Activated CD4-positive, alpha-beta T cell treated with anti-CD3 and anti-CD28 coated beads for 4 hours (primary cell): ENCODE measurements around the gene ATXN10.

ENCODE experiments used
- DNase-seq, 2 donors: peaks; one replicate each; pipeline ENCODE4 v3.0.0-alpha.2; 2020

The ATXN10 gene

DNA sequence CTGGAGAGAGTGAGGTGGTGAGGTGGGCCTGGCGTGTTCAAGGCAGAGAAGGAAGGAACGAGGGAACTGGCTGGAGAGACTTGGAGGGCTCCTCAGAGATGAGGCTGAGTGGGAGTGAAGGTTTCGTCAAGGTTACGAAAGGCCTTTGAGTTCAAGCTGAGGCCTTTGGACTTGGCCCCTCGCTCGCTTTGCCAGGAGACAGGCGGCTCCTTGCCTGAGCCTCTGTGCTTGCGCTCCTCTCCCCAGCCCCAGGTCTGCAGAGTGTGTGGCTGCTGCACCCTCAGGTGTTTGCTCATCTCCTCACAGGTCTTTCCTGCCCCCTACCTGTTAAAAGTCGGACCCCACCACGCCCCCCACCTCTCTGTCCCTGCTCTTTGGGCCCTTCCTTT, 91.6 kb downstream of the ATXN10 start:
- DNase-seq, result no peak

DNA sequence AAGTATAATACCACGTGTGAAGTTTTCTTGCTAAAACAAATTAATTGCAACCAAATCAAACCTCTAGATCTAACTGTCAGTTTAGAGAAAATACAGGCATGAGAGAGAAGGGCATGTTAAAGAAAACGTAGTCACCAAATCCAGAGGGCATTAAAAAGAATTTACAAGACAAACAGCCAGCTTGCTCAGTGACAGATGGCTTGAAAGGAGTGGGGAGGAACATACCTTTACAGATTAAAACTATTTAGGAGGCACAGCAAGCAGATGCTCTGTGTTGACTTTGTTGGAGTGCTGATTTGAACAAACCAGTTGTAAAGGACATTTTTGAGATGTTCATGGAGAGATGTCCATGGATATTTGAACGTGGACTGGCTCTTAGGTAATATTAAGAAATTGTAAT, 96.9 kb downstream of the ATXN10 start:
- DNase-seq, result no peak

DNA sequence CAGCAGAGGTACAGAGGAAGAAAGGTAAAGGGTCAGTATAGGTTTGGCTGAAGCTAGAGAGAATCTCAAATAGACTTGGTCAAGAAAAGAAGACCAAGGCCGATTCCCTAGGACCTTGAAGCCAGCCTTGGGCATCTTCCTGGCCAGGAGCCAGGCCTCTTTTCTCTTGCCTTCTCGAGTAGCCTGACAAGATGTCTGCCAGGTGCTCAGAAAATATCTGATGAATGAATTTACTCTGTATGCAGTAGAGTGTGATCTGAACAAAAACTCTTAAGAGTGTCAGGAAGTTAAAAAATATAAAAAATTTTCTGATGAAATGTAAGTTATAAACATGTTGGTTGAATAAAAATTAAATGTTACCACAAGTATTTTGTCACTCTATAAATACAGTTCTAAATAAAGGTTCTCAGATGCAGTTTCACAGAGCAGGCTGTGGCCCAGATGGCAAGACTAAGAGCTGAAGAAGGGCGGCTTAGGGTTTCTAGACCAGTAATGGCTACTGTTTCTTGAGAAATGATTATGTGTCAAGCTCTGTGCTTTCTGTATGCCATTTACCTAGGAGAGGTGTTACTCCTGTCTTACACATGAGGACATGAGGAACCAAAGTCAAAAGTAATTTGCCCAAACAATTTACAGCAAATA, 98.1 kb downstream of the ATXN10 start:
- DNase-seq, result no peak

DNA sequence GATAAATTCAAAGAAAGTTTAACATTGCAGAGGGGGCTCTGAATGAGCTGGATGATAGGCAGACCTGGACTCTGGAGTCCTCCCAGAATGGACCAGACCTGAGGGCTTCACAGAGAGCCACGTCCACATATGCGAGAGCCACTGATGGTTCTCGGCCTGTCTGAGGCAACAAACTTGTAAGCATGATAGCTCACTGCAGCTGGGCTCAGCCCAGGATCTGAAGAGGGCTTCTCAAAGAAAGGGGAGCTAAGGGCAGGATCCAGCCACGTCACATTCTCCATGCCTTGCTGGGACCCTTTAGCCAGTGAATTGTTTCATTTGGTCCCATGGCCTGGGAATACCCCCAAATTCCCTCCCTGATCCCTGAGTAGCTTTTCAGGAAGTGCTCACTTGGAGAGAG, 98.9 kb downstream of the ATXN10 start:
- no peak for DNase-seq

DNA sequence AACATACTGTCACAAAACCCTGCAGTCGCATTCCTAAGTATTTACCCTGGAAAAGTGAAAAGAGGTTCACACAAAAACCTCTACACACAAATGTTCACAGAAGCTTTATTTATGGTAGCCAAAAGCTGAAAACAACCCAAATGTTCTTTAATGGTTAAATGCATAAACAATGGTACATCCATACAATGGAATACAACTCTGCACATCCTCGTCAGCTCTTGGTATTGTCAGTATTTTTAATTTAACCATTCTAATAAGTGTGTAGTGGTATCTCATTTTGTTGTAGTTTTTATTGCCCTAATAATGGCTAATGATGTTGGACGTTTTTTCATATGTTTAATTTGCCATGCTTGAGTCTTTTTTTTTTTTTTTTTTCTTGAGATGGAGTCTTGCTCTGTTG, 99.4 kb downstream of the ATXN10 start:
- no peak for DNase-seq

DNA sequence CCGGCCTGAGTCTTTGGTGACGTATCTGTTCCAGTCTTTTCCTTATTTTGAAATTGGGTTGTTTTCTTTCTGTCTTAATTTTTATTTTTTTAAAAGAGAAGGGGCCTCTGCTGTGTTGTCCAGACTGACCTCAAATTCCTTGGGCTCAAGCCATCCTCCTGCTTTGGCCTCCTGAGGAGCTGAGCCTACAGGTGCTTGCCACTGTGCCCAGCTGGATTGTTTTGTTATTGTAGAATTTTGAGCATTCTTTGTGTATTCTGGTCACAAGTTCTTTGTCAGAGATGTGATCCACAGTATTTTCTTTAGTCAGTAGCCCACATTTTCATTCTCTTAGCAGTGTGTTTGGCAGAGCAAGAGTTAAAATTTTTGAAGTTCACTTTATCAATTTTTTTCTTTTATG, 100.1 kb downstream of the ATXN10 start:
- no peak for DNase-seq

DNA sequence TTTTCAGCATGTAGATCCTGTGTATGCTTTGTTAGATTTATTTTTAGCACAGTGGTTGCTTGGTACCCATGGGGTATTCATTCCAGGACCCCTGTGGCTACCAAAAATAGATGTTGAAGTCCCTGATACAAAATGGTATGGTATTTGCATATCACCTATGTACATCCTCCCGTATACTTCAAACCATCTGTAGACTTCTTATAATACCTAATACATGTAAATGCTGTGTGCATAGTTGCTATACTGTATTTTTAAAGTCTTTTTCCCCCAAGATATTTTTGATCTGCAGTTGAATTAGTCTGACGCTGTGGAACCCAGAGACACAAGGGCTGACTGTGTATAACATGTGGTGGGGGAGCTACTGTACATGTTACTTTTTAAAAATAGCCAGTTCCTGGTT, 101.1 kb downstream of the ATXN10 start:
- DNase-seq, result no peak

DNA sequence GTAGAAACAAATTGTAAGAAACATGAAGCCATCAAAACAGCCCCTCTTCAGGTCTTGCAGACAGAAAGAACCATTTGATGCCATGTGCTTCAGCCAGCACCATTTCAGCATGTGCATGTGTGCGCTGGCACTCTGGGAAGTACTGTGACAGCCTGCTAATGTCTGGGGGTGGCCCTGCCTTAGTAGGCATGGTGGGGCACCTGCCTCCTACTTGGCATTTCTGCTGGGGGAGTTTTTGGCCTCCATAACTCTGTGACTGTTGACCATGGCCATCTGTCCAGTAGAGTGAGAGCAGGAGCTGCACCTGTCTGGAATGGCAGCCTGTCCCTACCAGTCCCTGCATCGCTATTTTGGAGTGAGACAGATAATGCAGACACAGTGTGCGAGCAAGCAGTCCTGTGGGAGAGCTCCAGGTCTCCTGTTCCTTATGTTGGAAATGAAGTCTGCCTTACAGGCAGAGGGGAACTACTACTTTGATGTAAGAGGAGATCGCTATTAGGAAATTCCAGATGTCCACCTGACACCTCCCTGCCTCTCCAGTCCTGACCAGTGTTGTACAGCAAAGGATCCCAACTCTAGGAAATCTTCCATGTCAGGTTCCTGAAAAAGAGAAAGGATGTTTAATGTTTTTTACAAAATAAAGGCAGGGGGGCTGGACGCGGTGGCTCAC, 102.5 kb downstream of the ATXN10 start:
- no peak for DNase-seq

DNA sequence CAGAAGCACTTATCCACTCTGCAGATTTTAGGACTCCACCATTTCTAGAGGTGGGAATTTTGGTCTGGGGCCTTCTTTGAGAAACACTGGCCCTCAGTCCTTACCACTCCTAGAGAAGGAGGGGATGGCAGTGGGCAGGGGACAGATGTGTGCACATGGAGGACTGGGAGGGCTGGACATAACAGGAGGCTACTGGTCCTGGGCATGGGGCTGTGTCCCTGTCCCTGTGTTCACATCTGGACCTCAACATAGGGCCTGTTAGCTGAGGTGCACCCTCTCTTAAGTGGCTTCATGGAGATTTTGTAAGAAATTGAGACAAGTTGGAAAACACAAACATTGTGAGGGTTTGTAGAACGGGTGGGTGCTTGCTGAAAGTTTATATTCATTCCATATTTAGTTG, 103.4 kb downstream of the ATXN10 start:
- no peak for DNase-seq

DNA sequence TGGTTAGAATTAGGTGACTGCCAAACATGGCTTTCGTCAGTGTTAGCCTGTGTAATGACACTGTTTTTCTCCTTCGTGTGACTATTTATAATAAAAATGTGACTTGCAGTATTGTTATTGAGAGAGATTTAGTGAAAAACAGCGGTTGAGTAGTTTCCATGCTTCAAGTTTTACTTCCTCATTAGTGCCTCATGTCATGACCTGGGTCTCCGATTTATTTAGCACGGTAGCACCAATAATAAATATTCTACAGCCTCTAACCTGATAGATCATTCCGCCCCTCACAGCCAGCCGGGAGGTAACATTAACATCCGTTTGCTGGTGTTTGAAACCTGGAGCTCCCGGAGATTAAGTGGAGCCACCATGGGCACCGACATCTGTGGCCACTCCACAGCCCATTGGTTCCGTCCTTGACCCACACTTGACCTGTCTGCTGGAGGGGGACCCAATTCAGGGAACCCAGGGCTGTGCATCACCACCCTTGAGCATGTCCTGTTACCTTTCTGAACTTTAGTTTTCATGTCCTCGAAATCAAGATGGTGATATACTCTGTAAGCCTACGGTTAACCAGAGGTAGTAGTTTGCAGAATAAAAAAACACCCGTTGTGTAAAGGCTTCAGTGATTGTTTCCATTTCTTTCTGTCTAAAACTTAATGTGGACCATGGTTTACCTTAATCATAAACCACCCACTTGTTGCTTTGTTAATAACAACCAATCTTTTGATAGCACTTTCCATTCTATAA, 104.1 kb downstream of the ATXN10 start:
- no peak for DNase-seq

DNA sequence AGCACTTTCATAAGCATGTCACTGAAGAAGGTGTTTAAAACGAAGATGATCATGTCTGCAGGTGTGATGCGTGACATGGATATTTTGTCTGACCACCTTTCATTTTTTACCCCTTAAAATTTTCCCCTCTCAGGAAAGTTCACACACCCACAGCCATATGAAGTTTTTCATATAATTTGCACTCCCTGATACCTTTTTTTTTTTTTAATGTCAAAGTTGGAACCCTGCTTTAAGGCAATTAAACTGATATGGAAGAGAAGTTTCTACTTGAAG, 104.6 kb downstream of the ATXN10 start:
- DNase-seq, result no peak

DNA sequence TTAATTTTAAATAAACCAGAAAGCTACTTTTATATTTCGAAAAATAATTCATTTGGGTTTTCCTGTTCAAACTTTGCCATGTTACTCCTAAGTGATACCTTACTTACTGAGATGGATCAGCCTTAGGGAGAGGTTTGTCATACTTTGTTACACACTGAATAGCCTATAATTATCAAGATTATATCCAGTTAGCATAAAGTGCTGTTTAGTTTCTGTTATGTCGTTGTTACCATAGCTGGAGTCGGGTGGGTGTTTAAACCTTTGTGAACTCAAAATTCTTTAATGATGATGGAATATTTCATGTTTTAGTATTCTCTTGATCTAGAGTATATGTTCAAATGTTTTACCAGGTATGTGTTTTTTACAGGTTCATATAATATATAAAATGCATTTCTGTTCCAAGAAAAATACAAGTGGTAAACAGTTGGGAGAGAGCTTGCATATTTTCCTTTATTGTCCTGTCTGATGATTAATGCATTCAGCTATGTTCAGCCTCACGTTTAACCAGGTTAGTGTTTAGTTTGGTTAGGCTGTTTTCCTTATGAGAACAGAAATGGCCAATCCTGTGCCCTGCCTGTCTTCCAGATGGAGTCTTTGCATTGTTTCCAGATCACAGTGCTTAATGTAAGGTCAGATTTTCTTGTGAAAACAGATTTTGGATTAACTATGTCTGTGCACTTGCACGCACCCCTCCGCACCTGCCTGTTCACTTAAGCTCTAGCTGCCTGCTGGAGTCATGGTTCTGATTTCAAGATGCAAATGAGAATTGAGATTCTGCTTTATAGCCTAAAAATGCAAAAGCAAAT, 105.6 kb downstream of the ATXN10 start:
- no peak for DNase-seq

DNA sequence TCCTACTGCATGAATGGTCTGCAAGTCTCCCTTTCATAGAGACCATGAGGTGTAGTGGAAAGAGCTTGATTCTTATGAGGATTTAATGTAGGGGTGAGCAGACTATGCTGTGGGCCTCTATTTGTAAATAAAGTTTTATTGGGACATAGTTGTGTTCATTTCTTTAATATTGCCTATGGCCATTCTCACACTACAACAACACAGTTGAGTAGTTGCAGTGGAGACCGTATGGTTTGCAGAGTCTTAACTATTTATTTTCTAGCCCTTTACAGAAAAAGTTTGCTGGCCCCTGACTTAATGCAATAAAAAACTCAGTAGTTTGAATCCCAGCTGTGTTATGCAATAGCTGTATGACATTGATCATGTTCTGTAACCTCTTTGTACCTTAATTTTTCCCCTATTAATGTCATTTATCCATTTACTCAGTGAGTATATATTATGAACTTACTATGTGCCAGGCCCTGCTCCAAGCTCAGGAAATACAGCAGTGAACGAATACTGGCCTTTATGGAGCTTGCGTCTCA, 106.3 kb downstream of the ATXN10 start:
- no peak for DNase-seq

DNA sequence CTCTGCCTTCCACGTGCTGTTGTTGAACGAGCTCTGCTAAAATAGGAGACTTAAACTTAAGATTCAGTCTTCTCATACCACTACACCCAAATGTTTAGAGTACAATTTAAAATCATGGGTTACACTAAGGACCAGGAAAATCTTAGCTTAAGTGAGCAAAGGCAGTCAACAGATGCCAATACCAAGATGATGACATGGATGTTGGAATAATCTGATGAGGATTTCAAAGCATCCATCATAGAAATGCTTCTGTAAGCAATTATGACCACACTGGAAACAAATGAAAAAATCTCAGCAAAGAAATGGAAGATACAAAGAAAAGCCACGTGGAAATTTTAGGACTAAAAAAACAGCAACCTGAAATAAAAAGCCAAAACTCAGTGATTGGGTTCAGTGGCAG, 109.8 kb downstream of the ATXN10 start:
- no peak for DNase-seq

DNA sequence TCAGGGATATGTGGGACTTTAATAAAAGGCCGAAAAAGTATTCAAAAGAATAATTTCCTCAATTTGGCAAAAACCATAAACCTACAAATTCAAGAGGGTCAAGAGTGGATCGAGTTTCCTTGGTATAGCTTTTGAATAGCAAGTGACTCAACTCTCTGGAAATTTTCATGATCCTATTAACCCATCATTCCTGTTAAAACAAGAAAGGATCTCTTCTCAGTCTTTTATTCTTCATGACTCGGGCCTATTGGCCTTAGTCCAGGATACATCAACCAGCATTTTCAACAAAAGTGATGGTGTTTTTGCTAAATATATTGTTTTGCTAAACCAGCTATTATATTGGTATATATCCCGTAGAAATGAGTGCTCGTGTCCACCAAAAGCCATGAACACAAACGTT, 110.3 kb downstream of the ATXN10 start:
- DNase-seq, result no peak

DNA sequence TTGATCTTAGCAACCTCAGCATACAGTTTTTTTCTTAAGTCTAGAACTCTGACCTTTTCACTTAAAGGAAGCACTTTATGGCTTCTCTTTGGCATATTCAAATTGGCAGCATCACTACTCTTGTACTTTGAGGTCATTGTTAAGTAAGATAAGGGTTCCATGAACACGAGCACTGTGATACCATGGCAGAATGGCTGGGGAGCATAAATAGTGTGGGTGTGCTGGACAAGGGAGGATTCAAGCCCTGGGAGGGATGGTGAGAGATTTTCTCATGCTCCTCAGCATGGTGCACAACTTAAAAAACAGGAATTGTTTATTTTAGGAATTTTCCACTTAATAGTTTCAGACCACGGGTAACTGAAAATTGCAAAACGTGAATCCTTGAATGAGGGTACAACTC, 111.4 kb downstream of the ATXN10 start:
- no peak for DNase-seq

DNA sequence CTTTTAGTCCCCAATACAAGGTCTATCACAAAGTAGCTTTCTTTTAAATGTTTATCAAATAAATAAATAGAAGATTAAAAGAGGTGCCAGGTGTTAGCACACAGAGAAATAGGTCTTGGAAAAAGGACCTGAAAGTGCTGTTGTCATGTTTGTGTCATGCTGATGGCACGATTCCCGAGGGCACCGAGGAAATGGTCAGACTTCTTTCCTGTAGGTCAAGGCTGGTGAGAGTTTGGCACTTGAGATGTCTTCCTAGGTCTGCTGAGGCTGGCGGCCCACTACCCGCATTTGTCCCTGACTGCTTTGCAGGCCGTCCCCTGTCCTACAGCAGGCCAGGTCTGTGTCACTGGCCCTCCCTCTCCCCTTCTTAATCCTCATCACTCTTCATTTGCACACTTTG, 112.1 kb downstream of the ATXN10 start:
- no peak for DNase-seq

DNA sequence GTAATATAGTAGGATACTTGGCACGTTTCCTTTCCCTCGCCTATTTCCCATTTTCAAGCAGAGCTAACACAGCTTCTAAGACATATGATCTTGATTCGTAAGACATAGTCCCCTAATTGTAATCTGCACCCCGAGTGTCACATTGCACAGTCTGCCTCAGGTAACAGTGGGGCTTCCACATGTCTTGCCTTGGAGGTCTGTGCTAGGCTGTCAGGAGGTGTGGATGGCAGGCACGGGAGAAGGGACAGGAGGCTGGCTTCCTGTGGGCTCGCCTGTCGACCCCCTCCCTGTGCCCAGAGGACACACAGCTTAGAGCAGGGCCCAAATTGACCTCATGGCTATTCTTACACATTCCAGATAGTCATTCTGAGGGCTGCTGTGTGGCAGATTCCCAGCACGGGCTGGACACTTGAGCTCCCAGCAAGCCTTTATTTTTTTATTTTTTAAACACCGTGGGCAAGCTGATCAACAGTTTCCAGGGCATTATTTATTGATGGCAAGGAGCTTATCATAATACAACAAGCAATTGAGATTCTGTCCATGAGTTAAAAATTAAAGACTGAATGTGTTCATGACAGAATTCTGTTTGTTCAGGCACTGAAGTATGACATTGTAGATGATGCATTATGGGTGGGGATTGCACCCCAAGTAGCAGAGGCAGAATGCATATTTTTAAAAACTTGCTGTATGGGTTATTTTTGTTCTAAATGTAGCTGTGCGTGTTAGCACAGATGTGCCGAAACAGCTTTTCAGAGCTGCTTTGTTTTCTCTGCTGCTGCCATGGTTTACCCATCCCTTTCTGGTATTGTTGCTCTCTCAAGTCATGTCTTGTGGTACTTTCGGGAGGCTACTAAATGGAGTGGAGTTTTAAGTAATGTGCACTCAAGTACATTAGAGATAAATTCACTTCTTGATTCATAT, 113.0 kb downstream of the ATXN10 start:
- no peak for DNase-seq

DNA sequence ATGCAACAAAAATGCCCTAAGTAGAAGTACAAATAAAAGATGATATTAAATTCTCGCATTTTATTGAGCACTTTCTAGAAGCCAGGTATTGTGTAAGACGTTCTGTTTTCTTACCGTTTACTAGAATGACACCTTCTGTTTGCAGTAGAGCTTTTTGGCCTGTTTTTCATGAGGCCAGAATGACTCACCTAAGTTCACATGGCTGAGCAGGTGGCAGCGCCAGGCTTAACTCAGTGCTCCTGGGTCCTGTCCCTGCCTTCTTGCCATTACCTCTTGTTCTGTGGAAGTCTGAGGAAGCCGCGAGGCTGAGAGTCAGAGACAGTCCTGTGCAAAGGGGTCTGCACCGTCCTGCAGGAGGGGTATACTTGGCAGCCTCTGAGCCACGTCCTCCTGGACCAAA, 113.8 kb downstream of the ATXN10 start:
- DNase-seq, result no peak

DNA sequence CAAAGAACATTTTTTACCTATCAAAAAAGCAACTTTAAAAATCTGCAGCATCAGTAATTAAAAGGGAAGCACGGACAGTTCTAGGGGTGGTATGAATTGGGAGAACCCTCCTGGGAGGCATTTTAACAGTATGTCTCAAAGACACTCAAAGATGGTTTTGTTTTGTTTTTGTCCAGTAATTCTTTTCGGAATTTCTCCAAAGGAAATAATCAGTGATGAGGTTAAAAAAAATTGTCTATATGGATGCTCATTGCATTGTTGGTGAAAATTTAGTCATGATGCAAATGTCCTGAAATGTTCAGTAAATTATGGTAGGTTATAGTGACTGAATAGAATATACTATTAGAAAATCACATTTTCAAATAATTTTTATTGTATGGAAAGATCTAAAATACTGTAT, 115.1 kb downstream of the ATXN10 start:
- DNase-seq, result no peak

DNA sequence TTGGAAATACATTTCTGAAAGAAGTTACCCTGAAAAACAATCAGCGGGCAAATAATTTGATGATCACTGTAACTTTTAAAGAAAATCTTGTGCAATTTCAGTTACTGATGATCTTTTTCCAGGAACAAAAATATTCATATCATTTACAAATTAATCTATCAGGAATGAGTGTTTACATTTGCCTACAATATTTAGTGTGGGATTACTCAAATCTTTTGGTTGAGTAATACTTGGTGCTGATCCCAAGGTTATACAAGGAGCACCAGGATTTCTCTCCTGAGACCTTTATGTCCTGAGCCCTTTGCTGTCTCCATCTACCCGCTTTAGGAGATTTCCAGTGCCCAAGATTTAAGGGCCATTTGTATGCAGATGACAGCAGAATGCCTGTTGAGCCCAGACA, 116.1 kb downstream of the ATXN10 start:
- DNase-seq, result no peak

DNA sequence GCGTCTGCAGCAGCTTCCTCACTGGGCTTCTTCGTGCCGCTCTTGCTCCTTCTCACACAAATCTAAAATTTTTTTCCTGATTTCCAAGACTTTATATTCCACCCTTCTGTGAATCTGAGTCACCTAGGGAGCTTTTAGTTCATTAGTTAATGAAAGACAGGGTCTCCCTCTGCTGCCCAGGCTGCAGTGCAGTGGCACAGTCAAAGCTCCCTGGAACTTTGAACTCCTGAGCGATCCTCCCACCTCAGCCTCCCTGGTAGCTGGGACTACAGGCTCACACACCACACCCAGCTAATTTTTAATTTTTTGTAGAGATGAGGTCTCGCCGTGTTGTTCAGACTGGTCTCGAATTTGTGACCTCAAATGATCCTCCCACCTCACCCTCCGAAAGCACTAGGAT, 116.9 kb downstream of the ATXN10 start:
- no peak for DNase-seq

DNA sequence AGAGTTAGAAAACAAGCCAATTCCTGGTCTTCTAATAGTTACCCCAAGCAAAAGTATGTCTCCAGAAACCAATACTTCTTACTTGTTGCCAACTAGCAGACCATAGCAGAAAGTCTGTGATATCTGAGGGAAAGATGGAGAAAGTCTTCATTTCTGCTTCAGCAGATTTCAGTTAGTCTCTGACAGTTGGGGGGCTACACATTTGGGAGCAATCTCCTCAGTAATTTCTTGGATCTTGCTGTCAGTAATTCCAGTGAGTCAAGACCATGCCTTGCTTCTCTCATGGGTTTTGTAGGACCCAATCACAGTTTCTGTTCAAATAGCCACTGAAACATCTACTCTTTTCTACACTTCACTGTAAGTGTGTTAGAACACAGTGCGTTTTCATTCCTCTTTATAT, 118.8 kb downstream of the ATXN10 start:
- no peak for DNase-seq
